Measurements from ENCODE around the gene RABL3. TPM values are rescaled to one million over a fixed set of nuclear protein-coding genes. Genes with fewer than 3 reads are reported as not detected.
"Not testable (repeated sequence)": the region's sequence is repeated elsewhere in the genome, so short reads cannot be mapped to it uniquely, and the experiment has no call there.

Gene RABL3
- total RNA-seq, 1 donor from 2014 or later: 17.2 TPM

DNA sequence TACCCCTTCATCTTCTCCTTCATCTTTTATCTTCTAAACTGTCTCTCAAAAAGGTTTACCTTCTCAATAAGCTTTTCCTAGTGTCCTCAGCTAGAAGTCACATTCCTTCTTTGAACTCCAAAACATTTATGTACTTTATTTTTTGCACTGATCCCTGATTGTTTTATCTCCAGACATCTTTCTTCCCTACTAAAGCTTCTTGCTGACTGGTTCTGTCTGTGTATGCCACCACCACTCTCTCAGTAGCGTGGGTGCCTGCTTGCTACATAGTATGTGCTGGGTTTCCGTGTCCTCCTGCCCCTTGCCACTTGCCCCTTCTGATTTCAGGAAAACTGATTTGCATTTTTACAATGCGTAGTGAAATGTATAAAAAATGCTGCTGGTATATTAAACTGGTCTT is 24.3 kb upstream of the RABL3 start:
- intact Hi-C loops (cut with DNase I): no loop called here
- no peak overlapping the region for H3K4me3 ChIP-seq
- no peak for DNase-seq
- no peak overlapping the region for H3K27ac ChIP-seq
- H3K27me3 ChIP-seq: no peaks in the 10 kb centered on the region
- no peaks in the 10 kb centered on the region for H3K9me3 ChIP-seq
- ATAC-seq: no peak
- no peaks in the 10 kb centered on the region for H3K36me3 ChIP-seq
- H3K4me1 ChIP-seq: peaks cover 14% of the 10 kb centered on the region
- TF ChIP-seq, protein P1, sequence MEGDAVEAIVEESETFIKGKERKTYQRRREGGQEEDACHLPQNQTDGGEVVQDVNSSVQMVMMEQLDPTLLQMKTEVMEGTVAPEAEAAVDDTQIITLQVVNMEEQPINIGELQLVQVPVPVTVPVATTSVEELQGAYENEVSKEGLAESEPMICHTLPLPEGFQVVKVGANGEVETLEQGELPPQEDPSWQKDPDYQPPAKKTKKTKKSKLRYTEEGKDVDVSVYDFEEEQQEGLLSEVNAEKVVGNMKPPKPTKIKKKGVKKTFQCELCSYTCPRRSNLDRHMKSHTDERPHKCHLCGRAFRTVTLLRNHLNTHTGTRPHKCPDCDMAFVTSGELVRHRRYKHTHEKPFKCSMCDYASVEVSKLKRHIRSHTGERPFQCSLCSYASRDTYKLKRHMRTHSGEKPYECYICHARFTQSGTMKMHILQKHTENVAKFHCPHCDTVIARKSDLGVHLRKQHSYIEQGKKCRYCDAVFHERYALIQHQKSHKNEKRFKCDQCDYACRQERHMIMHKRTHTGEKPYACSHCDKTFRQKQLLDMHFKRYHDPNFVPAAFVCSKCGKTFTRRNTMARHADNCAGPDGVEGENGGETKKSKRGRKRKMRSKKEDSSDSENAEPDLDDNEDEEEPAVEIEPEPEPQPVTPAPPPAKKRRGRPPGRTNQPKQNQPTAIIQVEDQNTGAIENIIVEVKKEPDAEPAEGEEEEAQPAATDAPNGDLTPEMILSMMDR (IDR thresholded peaks at IDR 0.05): no peak

DNA sequence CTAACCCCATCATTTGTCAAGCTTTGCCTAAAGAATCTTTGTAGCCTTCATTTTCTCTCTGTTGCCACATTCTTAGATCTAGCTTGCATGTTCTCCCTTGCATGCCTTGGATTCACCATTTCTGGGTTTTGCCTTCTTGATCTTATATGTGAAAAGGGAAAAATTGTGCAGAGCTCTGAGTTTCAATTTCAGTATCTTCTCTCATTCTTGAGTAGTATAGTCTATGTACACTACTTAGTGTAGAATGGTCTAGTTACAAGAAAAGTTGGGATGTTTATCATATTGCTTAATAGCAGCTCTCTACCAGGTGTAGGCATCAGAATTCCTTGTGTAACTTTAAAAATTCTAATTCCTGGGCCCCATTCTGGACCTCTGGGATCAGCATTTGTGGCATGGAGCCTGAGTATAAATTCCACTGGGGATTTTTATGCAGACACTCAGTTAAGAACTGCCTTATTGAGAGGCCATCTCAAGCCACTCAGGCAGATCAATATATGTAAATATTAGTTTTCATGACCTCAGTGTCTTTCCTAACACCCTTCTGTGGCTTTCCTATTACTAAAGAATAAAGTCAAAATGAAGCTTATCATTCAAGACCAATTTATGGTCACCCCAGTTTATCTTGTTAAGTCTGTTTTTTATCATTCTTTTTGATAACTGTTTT is 23.6 kb upstream of the RABL3 start:
- H3K4me1 ChIP-seq: peaks cover 14% of the 10 kb centered on the region
- intact Hi-C loops (cut with DNase I): no loop called here
- ATAC-seq: no peak
- no peaks in the 10 kb centered on the region for H3K27me3 ChIP-seq
- no peak overlapping the region for H3K27ac ChIP-seq
- no peak overlapping the region for H3K4me3 ChIP-seq
- no peaks in the 10 kb centered on the region for H3K9me3 ChIP-seq
- DNase-seq: no peak
- H3K36me3 ChIP-seq: no peaks in the 10 kb centered on the region
- TF ChIP-seq, protein P1 (IDR thresholded peaks at IDR 0.05): no peak

DNA sequence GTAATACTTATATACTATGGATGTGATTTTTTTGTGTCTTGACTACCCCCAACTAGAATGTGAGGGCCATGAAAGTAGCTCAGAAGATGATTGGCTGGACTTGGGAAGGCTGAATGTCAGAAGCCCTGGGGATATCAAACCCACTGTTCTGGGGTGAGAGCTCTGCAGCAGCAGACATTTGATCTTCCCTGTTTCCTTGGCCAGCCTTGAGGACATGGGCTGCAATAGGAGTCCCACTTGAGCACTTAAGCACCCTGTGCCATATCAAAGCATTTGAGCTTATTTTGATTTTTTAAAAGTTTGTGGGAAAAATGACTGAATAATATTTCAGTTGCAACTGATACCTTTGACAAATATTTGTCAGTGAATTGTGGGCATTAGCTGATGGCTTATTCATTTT is 21.9 kb upstream of the RABL3 start:
- TF ChIP-seq, protein P1 (IDR thresholded peaks at IDR 0.05): no peak
- Histone ChIP-seq H3K36me3 (no peaks in the 10 kb centered on the region), H3K4me1 (peaks cover 14% of the 10 kb centered on the region), H3K9me3 (no peaks in the 10 kb centered on the region), H3K27me3 (no peaks in the 10 kb centered on the region), H3K4me3 (no peak overlapping the region), H3K27ac (no peak overlapping the region)
- ATAC-seq (no peak), DNase-seq (no peak)
- intact Hi-C loops (cut with DNase I): no loop called here

DNA sequence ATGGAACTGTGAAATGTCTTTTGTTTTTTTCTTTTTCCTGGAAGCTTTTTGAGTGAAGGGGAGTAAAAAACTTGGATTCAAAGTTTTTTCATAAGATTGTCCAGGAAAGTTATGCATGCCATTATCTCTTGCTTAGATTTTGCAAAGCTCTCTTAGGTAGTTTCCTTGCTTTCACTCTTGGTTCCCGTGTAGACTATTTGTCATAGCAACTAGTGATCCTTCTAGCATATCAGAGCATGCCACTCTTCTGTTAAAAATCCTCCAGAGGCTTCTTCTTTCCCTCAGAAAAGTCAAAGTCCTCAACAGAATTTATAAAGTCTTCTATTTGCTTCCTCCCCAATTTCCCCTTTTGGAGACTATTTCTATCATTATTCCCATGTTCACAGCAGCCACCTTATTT is 21.3 kb upstream of the RABL3 start:
- no peaks in the 10 kb centered on the region for H3K9me3 ChIP-seq
- H3K4me1 ChIP-seq: peaks cover 14% of the 10 kb centered on the region
- no peaks in the 10 kb centered on the region for H3K27me3 ChIP-seq
- no peak overlapping the region for H3K27ac ChIP-seq
- ATAC-seq (no peak), DNase-seq (no peak)
- TF ChIP-seq, protein P1 (IDR thresholded peaks at IDR 0.05): no peak
- H3K36me3 ChIP-seq: no peaks in the 10 kb centered on the region
- intact Hi-C loops (cut with DNase I): no loop called here
- H3K4me3 ChIP-seq: no peak overlapping the region

DNA sequence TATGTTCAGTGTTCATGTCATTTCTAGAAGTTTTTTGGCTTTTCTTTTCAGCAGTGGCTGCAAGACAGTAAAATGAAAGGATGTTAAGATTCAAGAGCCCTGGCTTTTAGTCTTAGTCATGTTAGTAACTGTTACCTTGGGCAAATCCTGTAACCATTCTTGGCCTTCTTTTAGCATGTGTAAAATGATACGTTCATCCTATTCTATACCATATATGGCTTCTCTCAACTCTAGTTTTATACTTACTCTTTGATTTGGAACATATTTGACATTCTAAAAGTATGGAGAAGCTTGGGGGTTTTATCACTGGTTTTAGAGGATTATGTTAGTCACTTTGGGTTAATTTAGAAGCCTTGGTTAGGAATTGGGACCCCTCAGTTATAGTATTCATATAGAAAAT is 20.3 kb upstream of the RABL3 start:
- no peaks in the 10 kb centered on the region for H3K27me3 ChIP-seq
- DNase-seq (no peak), ATAC-seq (no peak)
- intact Hi-C loops (cut with DNase I): no loop called here
- no peaks in the 10 kb centered on the region for H3K9me3 ChIP-seq
- H3K4me3 ChIP-seq: no peak overlapping the region
- H3K4me1 ChIP-seq: peaks cover 8% of the 10 kb centered on the region
- TF ChIP-seq, protein P1 (IDR thresholded peaks at IDR 0.05): no peak
- no peak overlapping the region for H3K27ac ChIP-seq
- no peaks in the 10 kb centered on the region for H3K36me3 ChIP-seq

DNA sequence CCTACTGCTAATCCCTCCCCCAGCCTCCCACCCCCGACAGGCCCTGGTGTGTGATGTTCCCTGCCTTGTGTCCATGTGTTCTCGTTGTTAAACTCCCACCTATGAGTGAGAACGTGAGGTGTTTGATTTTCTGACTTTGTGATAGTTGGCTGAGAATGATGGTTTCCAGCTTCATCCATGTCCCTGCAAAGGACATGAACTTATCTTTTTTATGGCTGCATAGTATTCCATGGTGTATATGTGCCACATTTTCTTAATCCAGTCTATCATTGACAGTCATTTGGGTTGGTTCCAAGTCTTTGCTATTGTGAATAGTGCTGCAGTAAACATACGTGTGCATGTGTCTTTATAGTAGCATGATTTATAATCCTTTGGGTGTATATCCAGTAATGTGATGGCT is 16.2 kb upstream of the RABL3 start:
- ATAC-seq; H3K27me3 ChIP-seq; H3K4me3 ChIP-seq; DNase-seq; intact Hi-C loops (cut with DNase I); H3K4me1 ChIP-seq; H3K27ac ChIP-seq; H3K36me3 ChIP-seq; H3K9me3 ChIP-seq: not testable (repeated sequence)
